WTC11 (cell line): Measurements from ENCODE around the gene SLC38A10.

ENCODE experiments used
- CREM ChIP-seq: sonication (generic); formaldehyde crosslinking; IDR thresholded peaks from 2 replicates; pipeline ENCODE4 v1.8.1; 2022; ENCODE audit warnings: mild to moderate bottlenecking, missing genetic modification reagents, moderate library complexity
- CTCF ChIP-seq: fragments of 200-600 bp; IDR thresholded peaks from 2 replicates; pipeline ENCODE4 v1.8.0; 2022; ENCODE audit warnings: antibody characterized with exemption
- MAX ChIP-seq: sonication (generic); formaldehyde crosslinking; IDR thresholded peaks from 2 replicates; pipeline ENCODE4 v1.8.0; 2022; ENCODE audit warnings: mild to moderate bottlenecking, missing genetic modification reagents
- PRDM15 ChIP-seq: sonication (generic); formaldehyde crosslinking; IDR thresholded peaks from 2 replicates; pipeline ENCODE4 v1.8.0; 2022; ENCODE audit warnings: missing genetic modification reagents
- PREB ChIP-seq: sonication (generic); formaldehyde crosslinking; IDR thresholded peaks from 2 replicates; pipeline ENCODE4 v1.8.1; 2022; ENCODE audit warnings: mild to moderate bottlenecking, missing genetic modification reagents, moderate library complexity, borderline replicate concordance
- RORB ChIP-seq: fragments of 250-450 bp; sonication (Bioruptor Pico); IDR thresholded peaks from 2 replicates; pipeline ENCODE4 v1.9.0; 2021; ENCODE audit warnings: mild to moderate bottlenecking
- TP53 ChIP-seq: sonication (generic); formaldehyde crosslinking; IDR thresholded peaks from 2 replicates; pipeline ENCODE4 v1.8.1; 2023; ENCODE audit warnings: mild to moderate bottlenecking, missing genetic modification reagents
- ZNF263 ChIP-seq: sonication (generic); formaldehyde crosslinking; IDR thresholded peaks from 2 replicates; pipeline ENCODE4 v1.8.1; 2022; ENCODE audit warnings: low read depth, mild to moderate bottlenecking, moderate library complexity, missing genetic modification reagents

GRCh38 chr17:81221371-81221841, 73.7 kb downstream of the SLC38A10 start:
- TF ChIP-seq CREM (CRISPR knock-in tag) (no peak), ZNF263 (CRISPR knock-in tag) (no peak), RORB (no peak), PRDM15 (CRISPR knock-in tag) (no peak), CTCF (no peak), MAX (CRISPR knock-in tag) (no peak), PREB (CRISPR knock-in tag) (no peak), TP53 (CRISPR knock-in tag) (no peak)
